RWPE2 (cell line): ENCODE results near the gene PDE7B.

ENCODE experiments used
- ATAC-seq: fragments of 200-7000 bp; cut with Tn5 transposase; 3 replicates; pipeline ENCODE4 v1.9.1; 2021; ENCODE audit warnings: low read depth
- DNase-seq: peaks from one replicate; pipeline ENCODE4 v3.0.0-alpha.2; 2020; ENCODE audit warnings: low spot score
- H3K27ac ChIP-seq: fragments of 450-650 bp; 2 replicates; pipeline ENCODE4 v1.5.1; 2017; ENCODE audit warnings: mild to moderate bottlenecking; ENCODE audit not compliant: poor library complexity, severe bottlenecking
- H3K27me3 ChIP-seq: fragments of 250-450 bp; sonication (Bioruptor Pico); 2 replicates; pipeline ENCODE4 v1.5.1; 2021; ENCODE audit warnings: mild to moderate bottlenecking, moderate library complexity; ENCODE audit not compliant: insufficient read depth, poor library complexity, severe bottlenecking
- H3K36me3 ChIP-seq: fragments of 250-450 bp; sonication (Bioruptor Pico); 2 replicates; pipeline ENCODE4 v1.5.1; 2020; ENCODE audit warnings: low read depth, mild to moderate bottlenecking, moderate library complexity
- H3K4me1 ChIP-seq: fragments of 250-450 bp; sonication (Bioruptor Pico); 2 replicates; pipeline ENCODE4 v1.5.1; 2021; ENCODE audit warnings: mild to moderate bottlenecking, moderate library complexity; ENCODE audit not compliant: insufficient read depth, poor library complexity, severe bottlenecking
- H3K4me3 ChIP-seq: fragments of 250-450 bp; sonication (Bioruptor Pico); 2 replicates; pipeline ENCODE4 v1.5.1; 2021; ENCODE audit warnings: mild to moderate bottlenecking, moderate library complexity; ENCODE audit not compliant: severe bottlenecking
- H3K9me3 ChIP-seq: fragments of 250-450 bp; sonication (Bioruptor Pico); 2 replicates; pipeline ENCODE4 v1.5.1; 2021; ENCODE audit warnings: mild to moderate bottlenecking, moderate library complexity; ENCODE audit not compliant: severe bottlenecking
- CTCF ChIP-seq: fragments of 450-650 bp; IDR thresholded peaks from one replicate; pipeline ENCODE4 v1.5.1; 2017; ENCODE audit warnings: mild to moderate bottlenecking, moderate library complexity; ENCODE audit not compliant: poor library complexity, severe bottlenecking

PDE7B gene

DNA sequence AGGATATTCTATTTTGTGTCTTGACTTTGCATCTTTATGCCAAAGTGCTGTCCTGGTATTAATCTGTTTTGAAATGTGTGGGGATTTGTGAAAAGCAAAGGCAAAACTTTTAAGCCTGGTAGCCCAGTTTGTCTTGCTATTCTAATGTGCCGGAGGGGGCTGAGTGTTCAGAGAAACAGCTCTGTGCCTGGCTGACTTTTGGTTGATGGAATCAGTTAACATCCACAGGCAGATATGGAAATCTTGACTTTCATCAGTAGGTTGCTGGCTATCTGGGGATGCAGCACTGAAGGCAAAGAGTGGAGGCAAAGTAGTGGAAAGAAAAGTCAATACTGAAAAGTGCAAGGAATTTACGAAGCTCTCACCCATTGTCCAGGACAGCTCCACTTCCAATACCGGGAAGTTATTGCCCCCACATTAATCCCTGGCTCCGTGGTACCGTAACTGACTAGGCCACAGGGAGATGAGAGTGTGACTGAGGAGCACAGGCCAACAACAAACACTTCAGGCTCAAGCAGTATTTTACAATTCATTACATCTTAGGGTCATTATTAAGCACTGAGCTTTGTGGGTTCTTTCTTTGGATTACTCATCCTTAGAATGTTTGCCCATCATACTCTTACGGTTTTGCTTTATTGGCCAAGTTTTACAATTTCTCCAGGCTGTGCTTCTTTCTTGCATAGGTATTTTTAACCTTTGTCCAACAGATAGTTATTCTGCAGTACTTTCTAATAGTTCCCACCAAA is 234.0 kb downstream of the PDE7B start:
- Histone ChIP-seq H3K9me3 (no peaks in the 10 kb centered on the region), H3K4me1 (peaks cover 4% of the 10 kb centered on the region), H3K36me3 (no peaks in the 10 kb centered on the region), H3K4me3 (no peak overlapping the region), H3K27me3 (no peaks in the 10 kb centered on the region), H3K27ac (no peak overlapping the region)
- ATAC-seq (no peak), DNase-seq (no peak)
- no peak for TF ChIP-seq CTCF

- Histone ChIP-seq H3K27ac (no peak overlapping the region), H3K4me1 (peaks cover 4% of the 10 kb centered on the region), H3K9me3 (no peaks in the 10 kb centered on the region), H3K27me3 (no peaks in the 10 kb centered on the region), H3K4me3 (no peak overlapping the region), H3K36me3 (no peaks in the 10 kb centered on the region)
- no peak for ATAC-seq
- DNase-seq = no peak
- TF ChIP-seq CTCF = no peak
Observed at GRCh38 chr6:136086686-136087085, 235.2 kb downstream of the PDE7B start.

GRCh38 chr6:136087986-136088385 is 236.5 kb downstream of the PDE7B start:
- TF ChIP-seq CTCF = no peak
- H3K27ac ChIP-seq = no peak overlapping the region
- no peaks in the 10 kb centered on the region for H3K36me3 ChIP-seq
- H3K9me3 ChIP-seq = no peaks in the 10 kb centered on the region
- H3K4me1 ChIP-seq = peaks cover 4% of the 10 kb centered on the region
- H3K27me3 ChIP-seq = no peaks in the 10 kb centered on the region
- H3K4me3 ChIP-seq = no peak overlapping the region
- ATAC-seq = no peak
- no peak for DNase-seq

DNA sequence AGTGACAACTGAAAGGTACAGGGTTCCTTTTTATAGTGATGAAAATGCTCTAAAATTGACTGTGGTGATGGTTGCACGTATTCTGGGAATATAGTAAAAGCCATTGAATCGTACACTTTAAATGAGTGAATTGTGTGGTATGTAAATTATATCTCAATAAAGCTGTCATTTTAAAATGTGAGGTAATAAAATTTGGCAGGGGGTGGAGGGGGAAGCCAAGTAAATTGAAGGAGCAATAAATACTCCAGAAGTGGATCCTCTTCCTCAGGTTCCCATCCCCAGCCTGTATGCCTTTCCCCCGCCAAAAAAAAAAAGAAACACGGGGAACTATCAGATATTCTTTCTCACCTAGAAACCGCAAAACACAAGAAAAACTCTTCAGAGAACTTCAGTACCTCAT is 237.2 kb downstream of the PDE7B start:
- peaks cover 4% of the 10 kb centered on the region for H3K4me1 ChIP-seq
- H3K4me3 ChIP-seq = no peak overlapping the region
- no peak for TF ChIP-seq CTCF
- H3K27ac ChIP-seq = no peak overlapping the region
- H3K9me3 ChIP-seq = no peaks in the 10 kb centered on the region
- no peak for DNase-seq
- no peaks in the 10 kb centered on the region for H3K27me3 ChIP-seq
- H3K36me3 ChIP-seq = no peaks in the 10 kb centered on the region
- no peak for ATAC-seq

DNA sequence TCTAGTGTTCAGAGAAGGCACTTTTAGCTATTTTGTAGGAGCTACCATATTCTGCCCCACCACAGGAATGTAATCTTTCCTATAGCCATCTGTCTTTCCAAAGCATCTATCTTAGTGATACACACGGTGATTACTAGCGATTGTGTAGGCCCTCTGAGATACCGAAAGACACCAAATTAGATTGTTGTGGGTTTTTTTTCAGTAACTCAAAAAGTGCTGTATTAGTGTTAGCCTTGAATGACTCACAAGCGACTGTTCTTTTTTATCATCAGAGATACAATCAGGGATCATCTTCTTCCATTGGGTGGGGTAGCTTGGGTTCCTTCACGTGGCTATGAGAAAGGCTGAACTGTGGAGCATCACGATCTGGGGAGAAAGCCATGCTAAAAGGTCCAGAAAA is 238.4 kb downstream of the PDE7B start:
- Histone ChIP-seq H3K4me3 (no peak overlapping the region), H3K36me3 (no peaks in the 10 kb centered on the region), H3K4me1 (no peaks in the 10 kb centered on the region), H3K9me3 (no peaks in the 10 kb centered on the region), H3K27ac (no peak overlapping the region), H3K27me3 (no peaks in the 10 kb centered on the region)
- DNase-seq (no peak), ATAC-seq (no peak)
- no peak for TF ChIP-seq CTCF
